Ascending aorta (tissue), 2 donors: ENCODE measurements around the gene CCNL2. TPM values are rescaled to one million over a fixed set of nuclear protein-coding genes. Genes with fewer than 3 reads are reported as not detected.
A peak's percentile ranks its signal among the peaks of the same experiment; 100 is the strongest.
"Not testable (repeated sequence)": the region's sequence is repeated elsewhere in the genome, so short reads cannot be mapped to it uniquely, and the experiment has no call there.

ENCODE experiments used
- DNase-seq, 2 donors: peaks; one replicate each; pipeline ENCODE4 v3.0.0-alpha.2; 2019; ENCODE audit warnings: low spot score in 2 of 2
- H3K27ac ChIP-seq, 2 donors: fragments of 200-600 bp; sonication (generic); one replicate each; pipeline ENCODE4 v1.5.1; 2016 to 2017; ENCODE audit warnings: mild to moderate bottlenecking in 1 of 2
- H3K27me3 ChIP-seq: fragments of 200-600 bp; sonication (generic); one replicate; pipeline ENCODE4 v1.5.1; 2017
- H3K36me3 ChIP-seq, 2 donors: fragments of 200-600 bp; sonication (generic); one replicate each; pipeline ENCODE4 v1.5.1; 2016
- H3K4me1 ChIP-seq, 2 donors: fragments of 200-600 bp; sonication (generic); one replicate each; pipeline ENCODE4 v1.5.1; 2016 to 2017; ENCODE audit warnings: mild to moderate bottlenecking in 1 of 2
- H3K4me3 ChIP-seq, 2 donors: fragments of 200-600 bp; sonication (generic); one replicate each; pipeline ENCODE4 v1.5.1; 2016 to 2017; ENCODE audit warnings: mild to moderate bottlenecking in 1 of 2
- H3K9me3 ChIP-seq, 2 donors: fragments of 200-600 bp; sonication (generic); one replicate each; pipeline ENCODE4 v1.5.1; 2016
- CTCF ChIP-seq, 3 experiments: fragments of 200-600 bp in 2 of 3; fragments of 450-650 bp in 1 of 3; sonication (generic) in 2 of 3; IDR thresholded peaks; one replicate each; pipeline ENCODE4 v1.5.1; 2016 to 2019; ENCODE audit warnings: antibody characterized with exemption in 3 of 3, mild to moderate bottlenecking in 1 of 3, moderate library complexity in 1 of 3
- intact Hi-C: fragments of 100-400 bp; cut with DNase I; formaldehyde crosslinking; loops from one replicate; pipeline ENCODE4 v1.15.1; 2023
- total RNA-seq: library from RNA; depleted of rRNA; stranded (reverse); fragments of >200 nt; gene quantifications from one replicate; pipeline ENCODE4 v1.1.0, GENCODE V29; 2016

CCNL2 gene
- total RNA-seq, 1 donor from 2014 or later, result 150 TPM

- no peaks in the 10 kb centered on the region for H3K4me1 ChIP-seq
- peaks cover 64 to 65% of the 10 kb centered on the region in 2 donors for H3K36me3 ChIP-seq
- no peak for TF ChIP-seq CTCF (IDR thresholded peaks at IDR 0.05)
- no peak overlapping the region for H3K27ac ChIP-seq
- H3K9me3 ChIP-seq, result no peaks in the 10 kb centered on the region
- no peak overlapping the region for H3K4me3 ChIP-seq
- intact Hi-C loops, result no loop called here
- no peaks in the 10 kb centered on the region for H3K27me3 ChIP-seq
- no peak for DNase-seq
Observed at GRCh38 chr1:1385931-1386330, 13.2 kb downstream of the CCNL2 start.

- H3K4me1 ChIP-seq, DNase-seq, H3K9me3 ChIP-seq, H3K4me3 ChIP-seq, H3K27me3 ChIP-seq, intact Hi-C loops, H3K27ac ChIP-seq: not testable (repeated sequence)
- H3K36me3 ChIP-seq, result peaks cover 58 to 59% of the 10 kb centered on the region in 2 donors
Observed at GRCh38 chr1:1385339-1385738, 13.8 kb downstream of the CCNL2 start.

GRCh38 chr1:1381294-1381693, 17.8 kb downstream of the CCNL2 start:
- Histone ChIP-seq H3K4me3 (no peak overlapping the region), H3K4me1 (no peaks in the 10 kb centered on the region), H3K9me3 (no peaks in the 10 kb centered on the region), H3K27ac (no peak overlapping the region), H3K27me3 (no peaks in the 10 kb centered on the region), H3K36me3 (peaks cover 19% of the 10 kb centered on the region in 2 donors)
- intact Hi-C loops, result no loop called here
- DNase-seq, result no peak
- TF ChIP-seq CTCF (IDR thresholded peaks at IDR 0.05), result no peak

- intact Hi-C loops, result no loop called here
- TF ChIP-seq CTCF (IDR thresholded peaks at IDR 0.05), result no peak
- no peak for DNase-seq
- H3K27ac ChIP-seq, result no peak overlapping the region
- H3K27me3 ChIP-seq, result no peaks in the 10 kb centered on the region
- peaks cover 14 to 15% of the 10 kb centered on the region in 2 donors for H3K36me3 ChIP-seq
- H3K4me3 ChIP-seq, result no peak overlapping the region
- H3K9me3 ChIP-seq, result no peaks in the 10 kb centered on the region
- peaks cover 1 to 2% of the 10 kb centered on the region in 2 donors for H3K4me1 ChIP-seq
Observed at GRCh38 chr1:1380860-1381259, 18.3 kb downstream of the CCNL2 start.

GRCh38 chr1:1377540-1378205, 21.5 kb downstream of the CCNL2 start:
- H3K4me1 ChIP-seq, result peaks cover 16 to 18% of the 10 kb centered on the region in 2 donors
- H3K36me3 ChIP-seq, result peaks cover 12% of the 10 kb centered on the region in 2 donors
- H3K4me3 ChIP-seq, result no peak overlapping the region
- H3K9me3 ChIP-seq, result no peaks in the 10 kb centered on the region
- no peak for TF ChIP-seq CTCF (IDR thresholded peaks at IDR 0.05)
- no peak for DNase-seq
- intact Hi-C loops, result no loop called here
- H3K27ac ChIP-seq, result no peak overlapping the region
- H3K27me3 ChIP-seq, result no peaks in the 10 kb centered on the region

GRCh38 chr1:1376551-1377226, 22.4 kb downstream of the CCNL2 start:
- intact Hi-C loops, result no loop called here
- H3K36me3 ChIP-seq, result peaks cover 10 to 12% of the 10 kb centered on the region in 2 donors
- peak overlapping the region; percentile 97 to 98 for H3K27ac ChIP-seq
- no peaks in the 10 kb centered on the region for H3K9me3 ChIP-seq
- H3K27me3 ChIP-seq, result no peaks in the 10 kb centered on the region
- no peak for DNase-seq
- H3K4me3 ChIP-seq, result no peak overlapping the region
- no peak for TF ChIP-seq CTCF (IDR thresholded peaks at IDR 0.05)
- peaks cover 22 to 23% of the 10 kb centered on the region in 2 donors for H3K4me1 ChIP-seq
